LNCAP (cell line): Measurements from ENCODE around the gene FRAT1.

Experiments used
- CTCF ChIP-seq: fragments of 450-650 bp; IDR thresholded peaks from 2 replicates; pipeline ENCODE4 v1.5.1; 2017; ENCODE audit warnings: mild to moderate bottlenecking

Gene FRAT1

GRCh38 chr10:97361537-97361901 is 42.4 kb downstream of the FRAT1 start:
- TF ChIP-seq CTCF = no peak

GRCh38 chr10:97362310-97363033 is 43.4 kb downstream of the FRAT1 start:
- TF ChIP-seq CTCF = no peak

- TF ChIP-seq CTCF = no peak
These were observed 44.0 kb downstream of the FRAT1 start for GRCh38 chr10:97363071-97363470.

GRCh38 chr10:97365761-97366351 is 46.8 kb downstream of the FRAT1 start:
- no peak for TF ChIP-seq CTCF

DNA sequence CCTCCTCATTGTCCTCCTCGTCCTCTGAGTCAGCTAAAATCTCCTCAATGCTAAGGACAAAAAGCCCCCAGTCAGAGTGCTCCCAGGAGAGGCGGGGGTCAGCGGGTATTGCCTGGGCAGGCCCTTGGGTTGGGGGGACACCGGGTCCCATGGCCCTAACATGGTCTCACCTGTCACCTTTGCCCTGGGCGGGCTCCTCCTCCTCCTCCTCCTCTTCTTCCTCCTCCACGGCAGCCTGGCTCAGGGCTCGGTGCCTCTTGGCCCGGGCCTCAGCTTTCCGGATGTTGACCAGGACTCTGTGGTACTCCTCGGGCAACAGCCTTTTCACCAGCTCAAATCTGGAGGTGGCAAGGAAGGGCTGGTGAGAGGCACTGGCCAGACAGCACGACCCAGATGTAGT is 47.5 kb downstream of the FRAT1 start:
- no peak for TF ChIP-seq CTCF

GRCh38 chr10:97367126-97367649 is 48.1 kb downstream of the FRAT1 start:
- no peak for TF ChIP-seq CTCF
